ENCODE data around the gene CDH18. TPM values are rescaled to one million over a fixed set of nuclear protein-coding genes. Genes with fewer than 3 reads are reported as not detected.

Gene CDH18
- total and polyA plus RNA-seq, 2 of the 4 experiments (the other 2 are of a cell fraction) = 0.24 to 1.1 TPM

GRCh38 chr5:19676895-19677294, 311.1 kb downstream of the CDH18 start:
- Histone ChIP-seq H4K8ac (ENCODE audit: low read depth in 2 of 2, low read length in 2 of 2) (no peak overlapping the region), H3K9me3 (ENCODE audit: control insufficient read depth, insufficient read depth, low read length) (no peaks in the 10 kb centered on the region), H3K18ac (ENCODE audit: low read depth, low read length) (no peak overlapping the region), H2BK20ac (ENCODE audit: low read depth, low read length) (no peak overlapping the region), H2BK5ac (ENCODE audit: low read depth, low read length, poor library complexity, severe bottlenecking) (no peak overlapping the region), H3K4me1 (ENCODE audit: control insufficient read depth, insufficient read depth, low read length) (no peaks in the 10 kb centered on the region), H3K4me3 (ENCODE audit: insufficient read depth, low read depth, low read length) (no peak overlapping the region), H3K79me1 (ENCODE audit: low read depth in 1 of 2, low read length in 2 of 2) (no peaks in the 10 kb centered on the region), H2AK9ac (replicated peaks; ENCODE audit: low read depth, low read length, poor library complexity) (no peak overlapping the region), H3K9ac (ENCODE audit: low read depth, low read length) (no peak overlapping the region), H3K4ac (ENCODE audit: low read depth, low read length) (no peak overlapping the region), H4K5ac (ENCODE audit: low read depth, low read length) (no peak overlapping the region), H2AFZ (replicated peaks; ENCODE audit: low read length, poor library complexity) (no peak overlapping the region), H3K9me1 (ENCODE audit: insufficient read depth, low read length) (no peaks in the 10 kb centered on the region), H2BK15ac (ENCODE audit: low read depth, low read length) (no peak overlapping the region), H3K36me3 (ENCODE audit: control insufficient read depth, insufficient read depth, low read length) (no peaks in the 10 kb centered on the region), H3K27ac (ENCODE audit: insufficient read depth, low read length) (no peak overlapping the region), H3K27me3 (ENCODE audit: control insufficient read depth, insufficient read depth, low read length) (no peaks in the 10 kb centered on the region), H2BK120ac (ENCODE audit: low read depth, low read length) (no peak overlapping the region), H3K56ac (ENCODE audit: extremely low read depth, insufficient read depth, low read length) (no peak overlapping the region), H3K4me2 (ENCODE audit: low read depth, low read length) (no peak overlapping the region), H2AK5ac (ENCODE audit: low read depth, low read length) (no peak overlapping the region), H3K14ac (replicated peaks; ENCODE audit: low read depth, low read length) (no peak overlapping the region), H4K20me1 (ENCODE audit: insufficient read depth, low read length) (no peaks in the 10 kb centered on the region), H3K23ac (ENCODE audit: low read depth, low read length) (no peak overlapping the region), H4K91ac (ENCODE audit: insufficient read depth, low read depth, low read length) (no peak overlapping the region)
- in situ Hi-C loops (cut with MboI; ENCODE audit: low sequenced_read_pairs) (no loop called here), dilution Hi-C loops (cut with HindIII; ENCODE audit: low sequenced_read_pairs, unreplicated experiment) (no loop called here), intact Hi-C loops (cut with micrococcal nuclease) (no loop called here)
- WGBS, 2 experiments (ENCODE audit: extremely low coverage in 2 of 2, insufficient read length in 1 of 2) = no CpG with 5 or more reads among the region's 3 CpGs
- TF ChIP-seq CTCF (conservative IDR thresholded peaks at IDR 0.05; ENCODE audit: low read depth, low read length) = no peak
- TF ChIP-seq RFX5 (IDR thresholded peaks at IDR 0.05; ENCODE audit: low read depth, low read length) = no peak
- no peak for TF ChIP-seq POLR2A (IDR thresholded peaks at IDR 0.05; ENCODE audit: low read depth, low read length)
- TF ChIP-seq SMC3 (IDR thresholded peaks at IDR 0.05; ENCODE audit: low read depth, low read length) = no peak
- TF ChIP-seq BHLHE40 (IDR thresholded peaks at IDR 0.05; ENCODE audit: low read depth, low read length) = no peak
- no peak for TF ChIP-seq CEBPB (IDR thresholded peaks at IDR 0.05; ENCODE audit: low read depth, low read length)
- no peak for TF ChIP-seq USF2 (IDR thresholded peaks at IDR 0.05; ENCODE audit: low read depth, low read length)
- TF ChIP-seq MAFK (IDR thresholded peaks at IDR 0.05; ENCODE audit: low read depth, low read length) = no peak
- TF ChIP-seq MAZ (IDR thresholded peaks at IDR 0.05; ENCODE audit: borderline replicate concordance, low read depth, low read length) = no peak
- no peak for TF ChIP-seq RAD21 (IDR thresholded peaks at IDR 0.05; ENCODE audit: low read length)
- TF ChIP-seq NFE2L2 (IDR thresholded peaks at IDR 0.05; ENCODE audit: low read depth, low read length) = no peak
- no peak for TF ChIP-seq MXI1 (IDR thresholded peaks at IDR 0.05; ENCODE audit: borderline replicate concordance, low read depth, low read length)
- no peak for TF ChIP-seq FOS (IDR thresholded peaks at IDR 0.05; ENCODE audit: low read depth, low read length)
- no peak for TF ChIP-seq RCOR1 (IDR thresholded peaks at IDR 0.05; ENCODE audit: insufficient replicate concordance, low read length)
- no peak for TF ChIP-seq ELK1 (IDR thresholded peaks at IDR 0.05; ENCODE audit: borderline replicate concordance, low read depth, low read length)
- no peak for TF ChIP-seq CHD1 (IDR thresholded peaks at IDR 0.05; ENCODE audit: low read depth, low read length)
- ATAC-seq (ENCODE audit: low read depth) (no peak), DNase-seq (no peak)
- POLR2A ChIA-PET (ENCODE audit: unreplicated experiment) = no interaction called here
- CTCF ChIA-PET = no interaction called here
- BruUV-seq (replicated peaks) = no TSS peak
